Measurements from ENCODE around the gene SDK2. TPM values are rescaled to one million over a fixed set of nuclear protein-coding genes. Genes with fewer than 3 reads are reported as not detected.
A peak's percentile ranks its signal among the peaks of the same experiment; 100 is the strongest.

Gene SDK2
- polyA plus RNA-seq, 3 donors: 0.01 TPM; not detected in 2

GRCh38 chr17:73469311-73469710, 174.9 kb downstream of the SDK2 start:
- peaks cover 0 to 9% of the 10 kb centered on the region in 2 donors for H3K9me3 ChIP-seq (replicated peaks in 1 of 2; ENCODE audit: control insufficient read depth in 1 of 2, insufficient read depth in 1 of 2, low read length in 2 of 2)
- Mint-ChIP-seq H3K4me1 (peaks cover 2% of the 10 kb centered on the region), H3K27me3 (ENCODE audit: low read depth in 3 of 3) (peaks cover 0 to 4% (median 0%) of the 10 kb centered on the region in 3 donors), H3K27ac (peak overlapping the region in 1 of 7 donors; percentile 67), H3K4me3 (no peak overlapping the region), H3K36me3 (no peaks in the 10 kb centered on the region), H3K9me3 (peaks cover 0 to 6% (median 5%) of the 10 kb centered on the region in 7 donors)
- no peak overlapping the region for H3K27ac ChIP-seq (ENCODE audit: low read depth in 1 of 2, low read length in 2 of 2)
- TF ChIP-seq, protein P1, sequence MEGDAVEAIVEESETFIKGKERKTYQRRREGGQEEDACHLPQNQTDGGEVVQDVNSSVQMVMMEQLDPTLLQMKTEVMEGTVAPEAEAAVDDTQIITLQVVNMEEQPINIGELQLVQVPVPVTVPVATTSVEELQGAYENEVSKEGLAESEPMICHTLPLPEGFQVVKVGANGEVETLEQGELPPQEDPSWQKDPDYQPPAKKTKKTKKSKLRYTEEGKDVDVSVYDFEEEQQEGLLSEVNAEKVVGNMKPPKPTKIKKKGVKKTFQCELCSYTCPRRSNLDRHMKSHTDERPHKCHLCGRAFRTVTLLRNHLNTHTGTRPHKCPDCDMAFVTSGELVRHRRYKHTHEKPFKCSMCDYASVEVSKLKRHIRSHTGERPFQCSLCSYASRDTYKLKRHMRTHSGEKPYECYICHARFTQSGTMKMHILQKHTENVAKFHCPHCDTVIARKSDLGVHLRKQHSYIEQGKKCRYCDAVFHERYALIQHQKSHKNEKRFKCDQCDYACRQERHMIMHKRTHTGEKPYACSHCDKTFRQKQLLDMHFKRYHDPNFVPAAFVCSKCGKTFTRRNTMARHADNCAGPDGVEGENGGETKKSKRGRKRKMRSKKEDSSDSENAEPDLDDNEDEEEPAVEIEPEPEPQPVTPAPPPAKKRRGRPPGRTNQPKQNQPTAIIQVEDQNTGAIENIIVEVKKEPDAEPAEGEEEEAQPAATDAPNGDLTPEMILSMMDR (IDR thresholded peaks at IDR 0.05): no peak
- H2AFZ ChIP-seq (ENCODE audit: insufficient read depth, low read depth, low read length, poor library complexity, severe bottlenecking): no peak overlapping the region
- no peak overlapping the region for H3K4me3 ChIP-seq (replicated peaks in 1 of 3; ENCODE audit: low read depth in 2 of 3, low read length in 3 of 3)
- no peaks in the 10 kb centered on the region for H3K4me1 ChIP-seq (ENCODE audit: control insufficient read depth in 1 of 2, insufficient read depth in 2 of 2, low read length in 2 of 2)
- 80% methylated on average over 1 of the region's 4 CpGs for WGBS (ENCODE audit: insufficient coverage)
- H3K36me3 ChIP-seq (replicated peaks in 1 of 2; ENCODE audit: control insufficient read depth in 1 of 2, insufficient read depth in 2 of 2, low read length in 2 of 2): no peaks in the 10 kb centered on the region
- H3K79me2 ChIP-seq (ENCODE audit: insufficient read depth, low read length): no peaks in the 10 kb centered on the region
- H3K9ac ChIP-seq (ENCODE audit: insufficient read depth, low read length, poor library complexity, severe bottlenecking): no peak overlapping the region
- DNase-seq: no peak
- H3K27me3 ChIP-seq (ENCODE audit: control insufficient read depth in 2 of 2, insufficient read depth in 2 of 2, low read length in 2 of 2): no peaks in the 10 kb centered on the region
- H3K4me2 ChIP-seq (replicated peaks; ENCODE audit: extremely low read depth, low read length, poor library complexity, severe bottlenecking): no peak overlapping the region
- intact Hi-C loops (cut with micrococcal nuclease): no loop called here
- H4K20me1 ChIP-seq (ENCODE audit: insufficient read depth, low read length): no peaks in the 10 kb centered on the region

DNA sequence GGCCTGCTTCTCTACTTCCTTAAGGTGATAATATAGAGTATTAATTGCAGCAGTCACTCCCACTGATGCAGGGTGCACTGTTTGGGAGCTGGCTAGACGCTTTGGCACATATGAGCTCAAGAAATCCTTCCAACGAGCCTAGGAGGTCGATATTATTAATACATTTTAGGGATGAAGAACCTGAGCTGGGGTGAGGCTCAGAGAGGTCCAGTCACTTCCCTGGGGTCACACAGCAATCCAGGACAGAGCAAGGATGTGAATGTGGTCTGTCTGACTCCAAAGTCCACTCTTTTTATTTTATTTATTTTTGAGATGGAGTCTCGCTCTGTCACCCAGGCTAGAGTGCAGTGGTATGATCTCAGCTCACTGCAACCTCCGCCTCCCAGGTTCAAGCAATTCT, 176.0 kb downstream of the SDK2 start:
- H3K4me3 ChIP-seq (replicated peaks in 1 of 3; ENCODE audit: low read depth in 2 of 3, low read length in 3 of 3): no peak overlapping the region
- H3K27ac Mint-ChIP-seq: no peak overlapping the region
- H3K9ac ChIP-seq (ENCODE audit: insufficient read depth, low read length, poor library complexity, severe bottlenecking): no peak overlapping the region
- no peaks in the 10 kb centered on the region for H3K4me1 ChIP-seq (ENCODE audit: control insufficient read depth in 1 of 2, insufficient read depth in 2 of 2, low read length in 2 of 2)
- H3K4me2 ChIP-seq (replicated peaks; ENCODE audit: extremely low read depth, low read length, poor library complexity, severe bottlenecking): no peak overlapping the region
- H3K27me3 Mint-ChIP-seq (ENCODE audit: low read depth in 3 of 3): peaks cover 0 to 4% (median 1%) of the 10 kb centered on the region in 3 donors
- peaks cover 0 to 9% of the 10 kb centered on the region in 2 donors for H3K9me3 ChIP-seq (replicated peaks in 1 of 2; ENCODE audit: control insufficient read depth in 1 of 2, insufficient read depth in 1 of 2, low read length in 2 of 2)
- H3K79me2 ChIP-seq (ENCODE audit: insufficient read depth, low read length): no peaks in the 10 kb centered on the region
- no peaks in the 10 kb centered on the region for H4K20me1 ChIP-seq (ENCODE audit: insufficient read depth, low read length)
- WGBS (ENCODE audit: insufficient coverage): 89% methylated on average over 3 of the region's 5 CpGs
- H3K4me1 Mint-ChIP-seq: no peaks in the 10 kb centered on the region
- no peak overlapping the region for H2AFZ ChIP-seq (ENCODE audit: insufficient read depth, low read depth, low read length, poor library complexity, severe bottlenecking)
- peaks cover 0 to 6% (median 5%) of the 10 kb centered on the region in 7 donors for H3K9me3 Mint-ChIP-seq
- TF ChIP-seq, protein P1 (IDR thresholded peaks at IDR 0.05): no peak
- DNase-seq: no peak
- H3K36me3 Mint-ChIP-seq: no peaks in the 10 kb centered on the region
- H3K36me3 ChIP-seq (replicated peaks in 1 of 2; ENCODE audit: control insufficient read depth in 1 of 2, insufficient read depth in 2 of 2, low read length in 2 of 2): no peaks in the 10 kb centered on the region
- H3K27me3 ChIP-seq (ENCODE audit: control insufficient read depth in 2 of 2, insufficient read depth in 2 of 2, low read length in 2 of 2): no peaks in the 10 kb centered on the region
- H3K27ac ChIP-seq (ENCODE audit: low read depth in 1 of 2, low read length in 2 of 2): no peak overlapping the region
- intact Hi-C loops (cut with micrococcal nuclease): no loop called here
- H3K4me3 Mint-ChIP-seq: no peak overlapping the region
